ENCODE data around the gene SEC31B.

DNA sequence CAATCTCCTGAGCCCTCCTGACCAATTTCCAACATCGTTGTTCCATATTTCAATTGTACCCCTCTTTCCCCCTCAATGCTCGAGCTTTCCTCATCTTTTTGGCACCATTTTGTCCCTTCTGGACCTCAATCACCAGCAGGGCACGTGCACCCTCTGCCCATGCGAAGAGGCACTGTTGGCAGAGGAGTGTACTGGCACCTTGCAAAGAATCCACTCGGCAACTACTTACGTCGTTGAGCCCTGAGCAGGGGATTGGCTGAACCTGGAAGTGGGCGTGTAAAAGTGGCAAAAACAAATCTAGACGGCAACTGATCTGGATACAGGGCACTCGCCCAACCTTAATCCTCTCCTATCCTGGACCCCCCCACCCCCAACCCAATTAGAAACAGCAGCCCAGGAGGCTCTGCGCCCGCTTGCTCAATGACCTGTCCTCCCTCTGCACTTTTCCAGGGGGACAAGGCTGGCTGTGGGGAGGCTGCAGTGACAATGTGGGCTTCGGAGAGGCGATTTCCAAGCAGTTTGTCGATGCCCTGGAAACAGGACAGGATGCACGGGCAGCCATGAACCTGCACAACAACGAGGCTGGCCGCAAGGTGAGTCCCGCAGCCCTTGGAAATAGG is 38.1 kb downstream of the SEC31B start:
- TF ChIP-seq, protein P1, sequence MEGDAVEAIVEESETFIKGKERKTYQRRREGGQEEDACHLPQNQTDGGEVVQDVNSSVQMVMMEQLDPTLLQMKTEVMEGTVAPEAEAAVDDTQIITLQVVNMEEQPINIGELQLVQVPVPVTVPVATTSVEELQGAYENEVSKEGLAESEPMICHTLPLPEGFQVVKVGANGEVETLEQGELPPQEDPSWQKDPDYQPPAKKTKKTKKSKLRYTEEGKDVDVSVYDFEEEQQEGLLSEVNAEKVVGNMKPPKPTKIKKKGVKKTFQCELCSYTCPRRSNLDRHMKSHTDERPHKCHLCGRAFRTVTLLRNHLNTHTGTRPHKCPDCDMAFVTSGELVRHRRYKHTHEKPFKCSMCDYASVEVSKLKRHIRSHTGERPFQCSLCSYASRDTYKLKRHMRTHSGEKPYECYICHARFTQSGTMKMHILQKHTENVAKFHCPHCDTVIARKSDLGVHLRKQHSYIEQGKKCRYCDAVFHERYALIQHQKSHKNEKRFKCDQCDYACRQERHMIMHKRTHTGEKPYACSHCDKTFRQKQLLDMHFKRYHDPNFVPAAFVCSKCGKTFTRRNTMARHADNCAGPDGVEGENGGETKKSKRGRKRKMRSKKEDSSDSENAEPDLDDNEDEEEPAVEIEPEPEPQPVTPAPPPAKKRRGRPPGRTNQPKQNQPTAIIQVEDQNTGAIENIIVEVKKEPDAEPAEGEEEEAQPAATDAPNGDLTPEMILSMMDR (conservative IDR thresholded peaks at IDR 0.05 in 1 of 2, IDR thresholded peaks at IDR 0.05 in 1 of 2; ENCODE audit: extremely low read depth in 1 of 2, insufficient read depth in 1 of 2, low read depth in 1 of 2, low read length in 2 of 2) = no peak
- no peak for TF ChIP-seq EZH2 (IDR thresholded peaks at IDR 0.05; ENCODE audit: borderline replicate concordance, low read length)

Data from mammary epithelial cell (primary cell).